VCaP (cell line): ENCODE measurements around the gene RNF14.

ENCODE experiments used
- H3K27ac ChIP-seq: fragments of 450-650 bp; 2 replicates; pipeline ENCODE4 v1.5.1; 2017
- TF ChIP-seq, protein P1 (sequence below): fragments of 450-650 bp; conservative IDR thresholded peaks from 2 replicates; pipeline ENCODE4 v1.5.1; 2017; ENCODE audit warnings: mild to moderate bottlenecking, moderate library complexity

Gene RNF14

DNA sequence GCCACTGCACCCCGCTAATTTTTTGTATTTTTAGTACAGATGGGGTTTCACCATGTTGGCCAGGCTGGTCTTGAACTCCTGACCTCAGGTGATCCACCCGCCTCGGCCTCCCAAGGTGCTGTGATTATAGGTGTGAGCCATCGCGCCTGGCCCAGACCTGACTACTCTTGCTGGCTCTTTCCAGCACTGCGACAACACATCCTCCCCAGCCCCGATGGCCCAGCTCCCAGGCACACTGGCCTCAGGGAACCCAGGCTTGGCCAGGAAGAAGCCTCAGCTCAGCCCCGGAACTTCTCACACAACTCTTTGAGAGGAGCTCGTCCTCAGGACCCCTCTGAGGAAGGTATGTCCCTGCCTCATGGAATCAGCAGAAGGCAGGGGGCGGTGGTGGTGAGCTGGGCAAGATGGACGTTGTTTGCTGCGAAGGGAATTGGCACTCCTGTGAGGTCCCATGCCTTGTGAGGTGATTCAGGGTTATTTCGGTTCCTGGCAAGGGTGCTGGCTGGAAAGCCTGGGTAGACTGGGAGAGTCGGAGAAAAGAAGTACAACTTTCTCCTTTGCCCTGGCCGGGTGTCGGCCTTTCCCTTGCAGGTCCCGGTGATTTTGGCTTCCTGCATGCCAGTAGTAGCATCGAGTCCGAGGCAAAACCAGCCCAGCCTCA, 39.4 kb upstream of the RNF14 start:
- H3K27ac ChIP-seq = no peak overlapping the region
- TF ChIP-seq, protein P1, sequence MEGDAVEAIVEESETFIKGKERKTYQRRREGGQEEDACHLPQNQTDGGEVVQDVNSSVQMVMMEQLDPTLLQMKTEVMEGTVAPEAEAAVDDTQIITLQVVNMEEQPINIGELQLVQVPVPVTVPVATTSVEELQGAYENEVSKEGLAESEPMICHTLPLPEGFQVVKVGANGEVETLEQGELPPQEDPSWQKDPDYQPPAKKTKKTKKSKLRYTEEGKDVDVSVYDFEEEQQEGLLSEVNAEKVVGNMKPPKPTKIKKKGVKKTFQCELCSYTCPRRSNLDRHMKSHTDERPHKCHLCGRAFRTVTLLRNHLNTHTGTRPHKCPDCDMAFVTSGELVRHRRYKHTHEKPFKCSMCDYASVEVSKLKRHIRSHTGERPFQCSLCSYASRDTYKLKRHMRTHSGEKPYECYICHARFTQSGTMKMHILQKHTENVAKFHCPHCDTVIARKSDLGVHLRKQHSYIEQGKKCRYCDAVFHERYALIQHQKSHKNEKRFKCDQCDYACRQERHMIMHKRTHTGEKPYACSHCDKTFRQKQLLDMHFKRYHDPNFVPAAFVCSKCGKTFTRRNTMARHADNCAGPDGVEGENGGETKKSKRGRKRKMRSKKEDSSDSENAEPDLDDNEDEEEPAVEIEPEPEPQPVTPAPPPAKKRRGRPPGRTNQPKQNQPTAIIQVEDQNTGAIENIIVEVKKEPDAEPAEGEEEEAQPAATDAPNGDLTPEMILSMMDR = no peak

DNA sequence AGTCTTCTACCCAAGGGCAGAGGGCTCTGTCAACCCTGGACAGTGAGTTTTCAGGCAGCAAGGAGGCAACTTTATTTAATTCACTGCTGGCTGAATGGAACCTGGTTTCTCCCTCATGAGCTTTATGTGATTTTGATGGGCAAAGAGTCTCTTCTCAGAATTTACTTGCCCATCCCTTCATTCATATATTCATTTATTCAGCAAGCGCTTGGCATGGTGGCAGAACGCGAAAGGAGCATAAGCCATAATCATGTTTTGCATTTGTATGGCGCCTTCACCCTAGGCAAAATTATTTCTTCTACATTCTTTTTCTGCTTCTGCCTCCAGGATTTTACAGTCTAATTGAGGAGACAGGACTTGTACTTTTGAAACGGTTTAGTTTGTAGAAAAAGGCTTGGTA, 37.2 kb upstream of the RNF14 start:
- H3K27ac ChIP-seq = no peak overlapping the region
- TF ChIP-seq, protein P1 = no peak

DNA sequence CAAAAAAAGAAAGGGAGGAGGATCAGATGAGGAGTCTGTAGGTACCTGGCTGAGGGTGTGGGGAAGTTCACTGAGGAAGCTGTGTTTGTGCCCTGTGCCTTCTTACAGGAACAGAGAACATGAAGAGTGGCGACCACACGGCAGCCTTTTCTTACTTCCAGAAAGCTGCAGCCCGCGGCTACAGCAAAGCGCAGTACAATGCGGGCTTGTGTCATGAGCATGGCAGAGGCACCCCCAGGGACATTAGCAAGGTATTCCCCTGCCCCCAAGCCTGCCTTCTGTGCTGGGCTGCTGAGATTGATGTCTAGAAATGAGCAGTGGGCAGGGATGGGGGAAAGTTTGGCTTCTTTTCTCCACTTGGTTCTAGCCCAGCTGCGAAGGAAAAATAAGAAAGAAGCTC, 35.8 kb upstream of the RNF14 start:
- TF ChIP-seq, protein P1 = no peak
- no peak overlapping the region for H3K27ac ChIP-seq

DNA sequence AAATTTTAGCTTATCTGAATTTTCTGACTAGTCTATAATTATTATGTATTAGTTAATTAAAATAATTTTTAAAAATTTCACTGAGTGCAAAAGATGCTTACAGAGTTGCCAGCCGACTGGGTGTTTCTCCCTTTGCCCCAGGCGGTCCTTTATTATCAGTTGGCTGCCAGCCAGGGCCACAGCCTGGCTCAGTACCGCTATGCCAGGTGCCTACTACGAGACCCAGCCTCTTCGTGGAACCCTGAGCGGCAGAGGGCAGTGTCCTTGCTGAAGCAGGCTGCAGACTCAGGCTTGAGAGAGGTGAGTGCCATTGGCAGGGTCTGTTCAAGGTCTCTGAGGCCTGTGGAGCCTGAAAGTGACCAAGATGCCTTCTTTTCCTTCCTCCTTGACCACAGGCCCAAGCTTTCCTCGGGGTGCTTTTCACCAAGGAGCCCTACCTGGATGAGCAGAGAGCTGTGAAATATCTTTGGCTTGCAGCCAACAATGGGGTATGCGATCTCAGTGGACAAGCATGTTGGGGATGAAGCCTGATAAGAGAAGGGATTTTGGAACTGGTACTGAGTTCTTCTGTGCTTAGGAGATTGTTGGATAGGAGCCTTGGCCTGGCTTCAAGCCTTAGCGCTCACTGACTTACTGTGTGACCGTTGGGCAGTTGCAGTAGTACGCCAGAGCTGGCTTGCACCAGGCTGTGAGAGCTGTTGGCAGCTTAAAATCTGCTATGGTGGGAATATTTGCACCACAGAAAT, 34.6 kb upstream of the RNF14 start:
- H3K27ac ChIP-seq = peak overlapping the region; percentile 38
- TF ChIP-seq, protein P1 = peak; percentile 61

DNA sequence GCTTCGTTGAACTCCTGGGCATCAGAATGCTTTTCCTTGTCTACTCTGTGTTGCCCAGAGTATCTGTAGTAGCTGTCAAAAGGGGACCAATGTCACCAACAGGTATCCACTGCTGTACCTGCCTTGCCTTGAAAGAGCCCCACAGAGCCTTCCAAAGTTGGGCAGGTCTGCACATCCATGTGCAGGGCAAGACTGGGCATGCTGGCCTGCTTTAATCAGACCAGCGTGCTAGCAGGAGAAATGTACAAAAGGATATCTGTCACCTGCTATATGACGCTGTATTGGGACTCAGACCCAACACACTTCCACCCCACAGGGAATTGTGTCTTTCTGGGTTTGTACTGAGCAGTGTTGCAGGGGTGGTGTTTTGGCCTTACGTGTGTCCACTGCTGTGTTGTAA, 33.4 kb upstream of the RNF14 start:
- peak overlapping the region; percentile 38; the same call in 1 of the 2 replicates for H3K27ac ChIP-seq

DNA sequence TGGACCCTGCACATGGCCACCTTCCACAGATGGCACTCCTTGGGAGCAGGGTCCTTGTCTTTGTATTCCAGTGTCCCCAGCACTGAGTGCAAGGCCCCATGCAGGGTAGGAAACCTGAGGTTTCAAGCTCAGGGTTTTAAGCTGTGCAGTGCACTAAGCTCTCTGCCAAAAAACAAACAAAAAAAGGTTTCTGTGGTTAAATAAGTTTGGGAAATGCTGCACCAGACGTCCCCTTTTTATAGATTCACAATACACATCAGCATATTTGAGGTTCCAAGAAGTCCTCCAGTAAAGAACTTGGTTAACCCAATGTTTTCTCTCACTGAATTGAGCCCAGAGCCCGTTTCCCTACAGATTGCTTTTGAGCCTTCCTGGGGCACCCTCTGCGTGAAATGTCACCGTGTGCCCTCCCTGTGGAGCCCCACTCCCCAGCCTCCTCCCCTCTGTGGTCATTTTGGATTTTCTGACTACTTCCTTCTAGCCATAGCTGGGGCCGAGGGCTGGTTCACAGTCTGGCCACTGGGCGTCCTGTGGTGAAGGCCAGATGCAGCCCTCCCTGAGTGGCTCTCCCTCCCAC, 28.1 kb upstream of the RNF14 start:
- no peak overlapping the region for H3K27ac ChIP-seq
- TF ChIP-seq, protein P1 = no peak

More for the DNA sequence above, 33.4 kb upstream of the RNF14 start:
- TF ChIP-seq, protein P1 = no peak

DNA sequence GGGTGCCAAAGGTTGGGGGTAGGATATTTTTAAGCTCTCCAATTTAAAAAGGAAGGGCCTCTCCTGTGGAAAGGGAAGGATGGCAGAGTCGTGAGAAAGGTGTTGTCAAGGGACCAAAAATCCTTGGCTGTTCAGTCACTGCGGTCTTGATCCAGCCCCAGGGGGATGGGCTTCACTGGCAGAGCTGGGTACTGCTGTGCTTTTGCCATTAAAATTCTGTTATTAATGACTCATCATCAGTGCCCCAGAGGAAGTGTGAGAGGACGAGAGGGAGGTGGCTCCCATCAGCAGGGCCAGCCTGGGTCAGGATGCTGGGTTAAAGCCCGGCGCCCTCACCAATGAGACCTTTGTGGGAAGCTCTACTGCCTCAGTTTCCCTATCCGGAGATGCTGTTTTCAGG, 27.6 kb upstream of the RNF14 start:
- no peak overlapping the region for H3K27ac ChIP-seq
- TF ChIP-seq, protein P1 = no peak
